DMS114 treated with DMSO at 0.1 percent for 48 hours (cell line): ENCODE data around the gene MCF2L2.

Experiments
- DNase-seq: peaks from one replicate; lab custom pipeline; 2025; ENCODE audit not compliant: unreplicated experiment; lab: John Stamatoyannopoulos, UW

The MCF2L2 gene

GRCh38 chr3:183298701-183299153 is 129.7 kb downstream of the MCF2L2 start:
- no peak for DNase-seq

GRCh38 chr3:183296944-183297343 is 131.5 kb downstream of the MCF2L2 start:
- no peak for DNase-seq

DNA sequence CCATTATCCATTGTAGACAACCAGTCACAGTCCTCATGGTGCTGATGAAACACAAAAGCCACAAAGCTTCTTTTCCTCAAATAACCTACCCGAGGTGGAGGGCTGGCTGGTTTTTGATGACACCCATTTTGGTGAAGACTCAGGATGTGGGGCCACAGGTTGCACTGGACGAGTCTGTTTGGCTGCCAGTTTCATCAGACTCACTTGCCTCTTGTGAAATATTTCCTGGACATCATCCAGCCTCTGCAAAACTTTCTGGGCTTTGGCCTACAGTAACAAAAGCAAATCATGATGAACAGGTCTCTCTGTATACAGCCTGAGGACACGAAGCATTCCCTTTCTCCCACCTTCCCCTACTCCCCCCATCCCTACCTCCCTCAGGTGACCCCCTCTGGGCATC is 133.2 kb downstream of the MCF2L2 start:
- DNase-seq = no peak

DNA sequence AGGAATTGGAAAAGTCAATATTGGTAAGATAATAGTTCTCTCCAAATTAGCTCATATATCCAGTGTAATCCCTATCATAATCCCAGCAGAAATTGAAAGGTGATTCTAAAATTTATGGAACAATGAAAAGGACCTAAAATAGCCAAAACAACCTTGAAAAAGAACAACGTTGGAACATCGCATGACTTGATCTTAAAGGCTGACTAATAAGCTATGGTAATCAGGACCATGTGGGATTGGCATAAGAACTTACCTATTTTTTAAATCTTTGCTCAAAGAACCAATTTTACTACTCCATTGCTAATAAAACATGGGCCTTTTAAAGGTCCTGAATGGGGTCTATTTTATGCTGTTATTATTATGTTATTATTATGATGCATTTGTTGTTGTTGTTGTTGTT is 134.5 kb downstream of the MCF2L2 start:
- no peak for DNase-seq

- DNase-seq = no peak
These were observed 136.9 kb downstream of the MCF2L2 start for GRCh38 chr3:183291497-183292031.

- no peak for DNase-seq
These were observed 138.2 kb downstream of the MCF2L2 start for GRCh38 chr3:183290216-183290615.

- DNase-seq = no peak
These were observed 140.3 kb downstream of the MCF2L2 start for GRCh38 chr3:183288117-183288516.

DNA sequence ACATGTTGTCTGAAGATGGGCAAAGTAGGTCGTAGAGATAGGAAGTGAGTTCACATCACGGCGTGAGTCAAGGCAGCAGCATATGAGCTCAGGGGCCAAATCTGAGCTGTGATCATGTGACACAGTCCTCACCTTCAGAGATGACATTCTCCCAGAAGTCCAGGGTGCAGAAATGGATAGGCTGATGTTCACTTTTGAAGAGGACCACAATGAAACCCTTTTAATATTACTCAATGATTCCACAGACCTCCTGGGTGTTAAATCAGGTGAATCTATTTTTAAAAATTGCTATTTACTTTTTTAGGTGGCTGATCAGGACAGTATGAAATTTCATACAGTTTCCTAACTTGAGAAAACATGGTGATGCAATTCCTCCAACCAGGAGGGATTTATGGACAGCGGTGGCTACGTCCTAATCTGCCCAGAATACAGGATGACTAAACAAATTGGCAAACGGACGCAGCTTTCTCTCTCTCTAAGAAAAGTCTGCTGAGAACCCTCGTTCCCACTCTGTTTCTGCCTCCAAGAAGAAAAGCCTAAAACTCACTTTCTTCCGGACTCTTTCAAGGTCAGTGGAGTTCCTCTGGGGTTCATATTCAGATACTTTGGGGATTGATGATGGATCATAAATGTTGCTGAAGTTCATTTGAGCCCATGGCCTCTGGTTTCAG is 141.0 kb downstream of the MCF2L2 start:
- no peak for DNase-seq

DNA sequence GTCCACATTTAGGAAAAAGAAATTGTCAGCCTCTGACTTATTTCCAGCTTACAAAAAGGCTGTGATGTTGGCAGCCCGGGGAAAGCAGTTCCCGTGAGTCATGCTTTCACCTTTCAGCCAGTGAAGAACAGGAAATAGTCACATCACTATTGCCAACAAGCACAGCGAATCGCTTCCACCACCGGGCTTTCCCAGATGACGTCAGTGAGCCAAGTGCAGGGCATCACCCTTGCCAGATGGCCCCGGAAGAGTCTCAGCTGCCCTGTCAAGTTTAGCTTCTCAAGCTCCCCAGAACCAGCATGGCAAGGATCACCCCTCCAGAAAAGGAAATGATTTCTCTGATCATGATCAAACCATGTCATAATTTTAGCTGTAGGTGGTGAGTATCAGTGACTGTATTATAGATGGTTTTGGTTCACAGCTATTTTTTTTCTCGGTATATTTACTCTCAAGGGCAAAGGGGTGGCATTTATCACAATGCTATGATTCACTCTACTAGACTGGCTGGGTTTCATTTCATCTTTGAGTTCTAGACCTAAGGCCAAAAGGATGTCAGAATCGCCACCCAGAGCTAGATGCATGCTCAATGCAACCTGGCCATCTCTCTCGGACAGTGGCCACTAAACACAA is 142.5 kb downstream of the MCF2L2 start:
- no peak for DNase-seq

DNA sequence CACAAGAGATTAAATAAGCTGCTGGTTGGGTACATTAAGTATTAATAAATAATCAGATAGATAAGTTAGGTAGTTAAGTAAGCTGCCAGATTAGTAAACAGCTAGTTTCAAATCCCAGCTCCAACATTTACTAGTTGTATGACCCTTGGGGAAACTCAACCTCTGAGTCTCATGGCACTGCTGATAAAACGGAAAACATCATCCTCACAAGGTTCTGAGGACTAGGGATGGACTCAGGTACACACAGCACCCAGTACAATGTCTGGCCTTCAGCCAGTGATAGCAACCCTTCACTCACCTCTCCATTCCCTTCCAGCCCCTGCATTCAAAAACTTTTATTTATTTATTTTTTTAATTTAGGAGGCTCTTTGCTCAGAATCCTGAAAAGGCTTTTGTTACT is 143.1 kb downstream of the MCF2L2 start:
- DNase-seq = no peak

GRCh38 chr3:183284570-183284969 is 143.8 kb downstream of the MCF2L2 start:
- no peak for DNase-seq

DNA sequence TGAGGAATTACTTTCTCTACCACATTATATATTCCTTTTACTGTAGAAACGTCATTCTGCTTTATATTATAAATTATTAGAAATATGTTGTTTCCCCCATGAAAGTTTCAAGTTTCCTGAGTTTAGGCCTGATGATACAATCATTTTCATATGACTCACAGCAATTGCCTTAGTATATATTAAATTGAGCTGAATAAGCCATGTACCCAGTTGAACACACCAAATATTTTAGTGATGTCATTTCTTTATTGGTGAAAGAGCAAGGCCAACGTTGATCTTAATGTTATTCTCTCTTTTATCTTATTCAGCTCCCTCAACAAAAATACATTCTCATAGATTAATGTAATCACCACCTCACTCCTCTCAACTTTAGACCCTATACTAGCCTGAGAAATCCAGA is 144.5 kb downstream of the MCF2L2 start:
- DNase-seq = no peak

- DNase-seq = no peak
These were observed 147.2 kb downstream of the MCF2L2 start for GRCh38 chr3:183281126-183281797.

DNA sequence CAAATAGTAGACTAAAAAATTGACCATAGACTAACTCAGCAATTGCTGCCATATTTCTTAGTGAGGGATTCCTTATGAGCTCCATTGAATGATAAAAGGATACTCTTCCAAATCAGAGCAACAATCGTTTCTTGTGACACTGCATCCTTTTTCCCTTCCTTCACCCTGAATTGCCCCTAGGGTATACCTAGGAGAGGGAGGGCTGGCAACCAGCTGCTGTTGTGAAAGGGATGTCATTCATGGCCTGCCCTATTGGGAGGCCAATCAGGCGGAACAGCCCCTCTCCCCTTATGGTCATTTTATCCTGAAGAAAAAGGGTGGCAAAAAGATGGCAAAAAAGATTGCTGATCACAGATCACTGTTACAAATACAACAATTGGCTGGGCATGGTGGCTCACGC is 149.0 kb downstream of the MCF2L2 start:
- DNase-seq = no peak

- DNase-seq = no peak
These were observed 149.8 kb downstream of the MCF2L2 start for GRCh38 chr3:183278479-183279088.

DNA sequence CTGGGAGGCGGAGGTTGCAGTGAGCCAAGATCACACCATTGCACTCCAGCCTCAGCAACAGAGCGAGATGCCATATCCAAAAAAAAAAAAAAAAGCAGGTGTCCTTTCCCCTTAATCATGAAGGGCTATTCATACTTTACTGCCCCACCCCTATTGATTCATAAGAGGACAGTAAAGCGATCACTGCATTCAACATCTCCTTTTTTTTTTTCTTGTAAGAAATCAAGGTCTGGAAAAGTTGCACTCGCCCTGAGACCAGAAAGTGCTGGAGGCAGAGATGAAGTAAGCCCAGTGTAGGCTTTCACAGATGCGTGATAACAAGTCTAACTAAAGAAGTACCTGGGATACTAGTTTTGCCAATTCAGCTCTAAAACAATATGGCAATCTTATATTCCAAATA is 151.2 kb downstream of the MCF2L2 start:
- no peak for DNase-seq

DNA sequence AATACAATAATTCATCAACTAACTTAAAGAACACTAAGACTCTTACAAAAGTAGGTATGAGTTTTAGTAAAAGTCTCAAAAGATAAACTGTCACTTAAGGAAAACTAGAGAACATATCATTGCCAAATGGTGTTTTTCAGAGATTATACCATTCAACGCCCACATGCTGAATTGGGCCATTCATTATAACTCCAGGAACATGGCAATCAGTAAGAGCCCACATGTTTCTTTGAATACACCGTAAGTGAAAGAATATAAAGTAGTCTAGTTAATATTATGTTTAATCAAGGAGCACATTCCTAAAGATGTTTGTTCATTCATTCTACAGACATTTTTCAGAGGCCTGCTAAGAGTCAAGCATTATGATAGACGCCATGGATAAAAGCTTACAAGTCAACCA is 152.5 kb downstream of the MCF2L2 start:
- DNase-seq = no peak

GRCh38 chr3:183275418-183275817 is 153.0 kb downstream of the MCF2L2 start:
- no peak for DNase-seq

DNA sequence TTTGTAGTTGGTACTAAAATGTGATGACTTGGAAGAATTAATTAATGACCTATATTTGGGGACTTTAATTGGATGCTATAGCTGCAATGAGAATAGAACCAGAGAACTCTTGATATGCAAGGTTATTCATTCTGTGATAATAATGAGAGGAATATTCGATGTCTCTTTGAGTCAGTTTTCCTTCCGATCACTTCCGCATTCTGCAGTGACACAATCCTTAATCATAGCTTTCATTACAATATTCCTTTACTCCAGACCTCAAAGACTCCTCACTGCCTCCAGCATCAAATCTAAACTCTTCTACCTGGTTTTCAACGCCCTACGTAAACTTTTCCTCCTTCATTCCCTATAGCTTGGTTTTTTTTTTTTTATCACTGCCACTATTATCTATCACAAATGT is 153.8 kb downstream of the MCF2L2 start:
- DNase-seq = no peak

DNA sequence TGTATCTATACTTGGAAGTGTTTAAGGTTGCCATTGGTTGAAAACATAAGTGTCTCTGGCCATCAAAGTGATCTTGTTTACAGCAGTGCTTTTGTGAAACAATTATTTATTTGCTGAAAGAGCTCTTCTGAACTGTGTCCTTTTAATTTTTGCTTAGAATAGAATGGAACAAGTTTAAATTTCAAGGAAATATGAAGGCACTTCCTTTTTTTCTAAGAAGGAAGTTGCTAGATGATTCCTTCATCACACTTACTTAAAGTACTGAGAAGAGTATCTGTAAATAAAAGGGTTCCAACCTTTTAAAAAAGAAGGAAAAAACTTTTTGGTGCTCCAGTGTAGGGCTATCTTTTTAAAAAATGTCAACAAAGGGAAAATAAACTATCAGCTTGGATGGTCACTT is 155.6 kb downstream of the MCF2L2 start:
- no peak for DNase-seq

GRCh38 chr3:183272142-183272541 is 156.3 kb downstream of the MCF2L2 start:
- DNase-seq = no peak

GRCh38 chr3:183270344-183270743 is 158.1 kb downstream of the MCF2L2 start:
- no peak for DNase-seq
